Pancreas (tissue), 10 donors: ENCODE data around the gene GPM6B. TPM values are rescaled to one million over a fixed set of nuclear protein-coding genes. Genes with fewer than 3 reads are reported as not detected.

ENCODE experiments used
- ATAC-seq, 4 donors: fragments of 200-7000 bp; cut with Tn5 transposase; one replicate each; pipeline versions ENCODE4 v1.8.0 to v1.9.1; 2020; ENCODE audit warnings: mild to moderate bottlenecking in 4 of 4, moderate library complexity in 4 of 4
- DNase-seq, 6 donors: peaks; one replicate each; pipeline ENCODE4 v3.0.0-alpha.2; 2020
- FAIRE-seq: peaks from 2 replicates; lab custom pipeline; 2012; peaks lifted over from hg19 to GRCh38; lab: Jason Lieb, UNC
- H3K27ac ChIP-seq, 4 donors: fragments of 200-600 bp; sonication (generic); 1 replicate in 3 of 4; 2 replicates in 1 of 4; pipeline versions ENCODE4 v1.5.0 to v1.8.0; 2020
- H3K27me3 ChIP-seq, 4 donors: fragments of 200-600 bp; one replicate each; pipeline ENCODE4 v1.8.0; 2021
- H3K36me3 ChIP-seq, 3 donors: fragments of 200-600 bp; sonication (generic) in 1 of 3; one replicate each; pipeline versions ENCODE4 v1.5.0 to v1.8.0; 2020 to 2021
- H3K4me1 ChIP-seq, 3 donors: fragments of 200-600 bp; one replicate each; pipeline ENCODE4 v1.8.0; 2021
- H3K4me3 ChIP-seq, 4 donors: fragments of 200-600 bp; sonication (generic) in 2 of 4; one replicate each; pipeline versions ENCODE4 v1.5.0 to v1.8.0; 2020 to 2021
- H3K9me3 ChIP-seq, 4 donors: fragments of 200-600 bp; one replicate each; pipeline ENCODE4 v1.8.0; 2021
- WGBS, 2 donors: extraction: QIAGEN DNeasy Blood & Tissue Kit; methylation state at CpG; one replicate each; pipeline ENCODE4 v1.1.7; 2013; 5-methylcytosine and 5-hydroxymethylcytosine counted together
- intact Hi-C, 3 donors: fragments of 100-400 bp; cut with DNase I; formaldehyde crosslinking; loops; one replicate each; pipeline versions ENCODE4 v1.11.1 to v1.14.2; 2022
- polyA plus RNA-seq, 2 donors: library from polyadenylated mRNA; stranded (reverse); fragments of 200-250 nt; gene quantifications; one replicate each; pipeline ENCODE4 v1.2.3, GENCODE V29; 2013
- total RNA-seq, 6 donors: library from RNA; stranded (reverse); fragmentation: NEBNext Ultra II Directional in 4 of 6; extraction: Animal tissue kit (Norgen Biotek cat#: 25700) in 4 of 6; gene quantifications; one replicate each; pipeline versions ENCODE4 v1.2.1 to v1.2.4, GENCODE V29; 2021 to 2023
- TF ChIP-seq, protein P1 (sequence below), 4 donors: fragments of 200-600 bp; sonication (generic) in 3 of 4; IDR thresholded peaks; one replicate each; pipeline versions ENCODE4 v1.5.0 to v1.8.0; 2021; ENCODE audit warnings: antibody characterized with exemption in 4 of 4
- donor health status: healthy with polysubstance abuse.
- donor health status: DM: no; HTN: no; CAD: no; lungs with moderate emphysema.
- donor health status: DM: no; HTN: no; CAD: no.
- donor health status: control.
- donor health status: control.
- donor health status: Bipolar disorder and iron deficiency.
- donor health status: DM: yes; HTN: yes; CAD: no.
- donor health status: DM: no; HTN: no; CAD: no.
- donor health status: DM: no; HTN: no; CAD: no.
- donor health status: DM: yes; HTN: yes; CAD: no.

Gene GPM6B
- total and polyA plus RNA-seq, 8 donors = 0.47 to 3.0 (median 1.5) TPM

DNA sequence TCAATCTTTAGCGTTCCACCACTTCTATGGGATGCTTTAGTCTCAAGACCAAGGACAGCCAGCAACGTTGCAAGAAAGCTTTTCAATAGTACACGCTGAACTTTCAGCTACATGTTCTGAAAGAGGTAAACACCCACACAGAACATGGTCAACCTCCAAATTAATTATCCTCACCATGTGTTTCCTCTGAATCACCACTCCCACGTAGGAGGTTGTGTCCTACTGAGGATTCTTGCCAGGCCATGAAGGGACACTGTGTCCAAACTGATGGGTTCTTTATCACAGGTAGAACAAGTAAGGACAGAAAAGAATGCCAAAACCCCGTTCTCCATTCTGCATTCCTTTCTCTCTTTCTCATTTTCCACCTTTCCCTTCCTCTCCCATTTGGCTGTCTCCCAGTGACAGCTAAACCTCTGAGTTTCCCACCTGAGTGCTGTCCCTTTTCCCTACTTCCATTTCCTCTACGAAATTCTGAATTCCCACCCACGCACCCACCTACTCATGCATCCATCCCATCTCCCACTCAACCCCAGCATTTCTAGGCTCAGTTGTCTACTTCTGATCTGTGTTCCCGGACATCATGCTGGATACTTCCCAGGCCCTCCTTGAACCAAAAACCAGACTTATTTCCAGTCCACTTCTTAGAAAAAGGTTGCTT, 29.0 kb upstream of the GPM6B start:
- Histone ChIP-seq H3K4me1 (no peaks in the 10 kb centered on the region), H3K9me3 (no peaks in the 10 kb centered on the region), H3K27me3 (peaks cover 0 to 9% (median 0%) of the 10 kb centered on the region in 4 donors), H3K4me3 (no peak overlapping the region), H3K36me3 (no peaks in the 10 kb centered on the region), H3K27ac (no peak overlapping the region)
- 71 to 73% methylated on average over 8 of the region's 8 CpGs for WGBS, 2 donors
- no peak for FAIRE-seq
- no peak for DNase-seq
- intact Hi-C loops = no loop called here
- TF ChIP-seq, protein P1, sequence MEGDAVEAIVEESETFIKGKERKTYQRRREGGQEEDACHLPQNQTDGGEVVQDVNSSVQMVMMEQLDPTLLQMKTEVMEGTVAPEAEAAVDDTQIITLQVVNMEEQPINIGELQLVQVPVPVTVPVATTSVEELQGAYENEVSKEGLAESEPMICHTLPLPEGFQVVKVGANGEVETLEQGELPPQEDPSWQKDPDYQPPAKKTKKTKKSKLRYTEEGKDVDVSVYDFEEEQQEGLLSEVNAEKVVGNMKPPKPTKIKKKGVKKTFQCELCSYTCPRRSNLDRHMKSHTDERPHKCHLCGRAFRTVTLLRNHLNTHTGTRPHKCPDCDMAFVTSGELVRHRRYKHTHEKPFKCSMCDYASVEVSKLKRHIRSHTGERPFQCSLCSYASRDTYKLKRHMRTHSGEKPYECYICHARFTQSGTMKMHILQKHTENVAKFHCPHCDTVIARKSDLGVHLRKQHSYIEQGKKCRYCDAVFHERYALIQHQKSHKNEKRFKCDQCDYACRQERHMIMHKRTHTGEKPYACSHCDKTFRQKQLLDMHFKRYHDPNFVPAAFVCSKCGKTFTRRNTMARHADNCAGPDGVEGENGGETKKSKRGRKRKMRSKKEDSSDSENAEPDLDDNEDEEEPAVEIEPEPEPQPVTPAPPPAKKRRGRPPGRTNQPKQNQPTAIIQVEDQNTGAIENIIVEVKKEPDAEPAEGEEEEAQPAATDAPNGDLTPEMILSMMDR (IDR thresholded peaks at IDR 0.05) = no peak
- no peak for ATAC-seq

DNA sequence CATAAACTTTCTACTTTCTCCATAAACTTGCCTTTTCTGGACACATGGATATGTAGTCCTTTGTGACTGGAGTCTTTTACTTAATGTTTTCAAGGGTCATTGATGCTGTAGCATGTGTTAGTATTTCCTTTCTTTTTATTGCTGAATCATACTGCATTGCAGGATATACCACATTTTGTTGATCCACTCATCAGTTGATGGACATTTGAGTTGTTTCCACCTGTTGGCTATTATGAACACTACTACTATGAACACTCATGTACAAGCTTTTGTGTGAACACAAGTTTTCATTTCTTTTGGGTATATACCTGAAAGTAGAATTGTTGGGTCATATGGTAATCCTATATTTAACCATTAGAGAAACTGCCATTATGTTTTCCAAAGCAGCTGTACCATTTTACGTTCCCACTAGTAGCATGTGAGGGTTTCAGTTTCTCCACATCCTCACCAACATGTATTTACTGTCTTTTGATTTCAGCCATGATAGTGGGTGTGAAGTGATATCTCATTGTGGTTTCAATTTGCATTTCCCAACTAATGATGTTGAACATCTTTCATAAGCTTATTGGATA, 26.3 kb upstream of the GPM6B start:
- no peak overlapping the region for H3K4me3 ChIP-seq
- ATAC-seq = no peak
- no peak for FAIRE-seq
- TF ChIP-seq, protein P1 (IDR thresholded peaks at IDR 0.05) = no peak
- H3K4me1 ChIP-seq = no peaks in the 10 kb centered on the region
- no peaks in the 10 kb centered on the region for H3K36me3 ChIP-seq
- 76 to 86% methylated on average over 1 of the region's 1 CpG for WGBS, 2 donors
- peaks cover 0 to 9% (median 0%) of the 10 kb centered on the region in 4 donors for H3K27me3 ChIP-seq
- intact Hi-C loops = no loop called here
- no peaks in the 10 kb centered on the region for H3K9me3 ChIP-seq
- DNase-seq = no peak
- H3K27ac ChIP-seq = no peak overlapping the region

DNA sequence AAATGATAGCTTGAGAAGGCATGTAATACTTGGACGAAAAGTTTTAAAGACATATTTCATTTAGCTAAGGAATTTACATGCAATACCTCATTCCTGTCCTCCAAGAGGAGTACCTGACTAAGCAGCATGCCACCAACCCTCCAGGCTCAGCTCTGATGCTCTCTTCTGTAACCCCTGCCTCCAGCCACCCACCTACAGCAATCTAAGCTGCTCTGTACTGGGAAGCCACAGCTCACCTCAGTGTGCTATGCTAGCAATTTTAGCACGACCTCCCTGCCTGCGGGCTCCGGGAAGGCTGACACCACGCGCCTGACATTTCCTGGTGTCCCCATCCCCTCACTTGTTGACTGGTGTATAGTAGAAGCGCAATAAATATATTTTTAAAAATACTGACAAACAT, 23.2 kb upstream of the GPM6B start:
- Histone ChIP-seq H3K9me3 (no peaks in the 10 kb centered on the region), H3K27me3 (peaks cover 0 to 6% (median 0%) of the 10 kb centered on the region in 4 donors), H3K4me3 (no peak overlapping the region), H3K36me3 (no peaks in the 10 kb centered on the region), H3K27ac (no peak overlapping the region), H3K4me1 (no peaks in the 10 kb centered on the region)
- intact Hi-C loops = no loop called here
- 77 to 82% methylated on average over 7 of the region's 7 CpGs for WGBS, 2 donors
- TF ChIP-seq, protein P1 (IDR thresholded peaks at IDR 0.05) = no peak
- DNase-seq = no peak
- no peak for FAIRE-seq
- ATAC-seq = no peak

DNA sequence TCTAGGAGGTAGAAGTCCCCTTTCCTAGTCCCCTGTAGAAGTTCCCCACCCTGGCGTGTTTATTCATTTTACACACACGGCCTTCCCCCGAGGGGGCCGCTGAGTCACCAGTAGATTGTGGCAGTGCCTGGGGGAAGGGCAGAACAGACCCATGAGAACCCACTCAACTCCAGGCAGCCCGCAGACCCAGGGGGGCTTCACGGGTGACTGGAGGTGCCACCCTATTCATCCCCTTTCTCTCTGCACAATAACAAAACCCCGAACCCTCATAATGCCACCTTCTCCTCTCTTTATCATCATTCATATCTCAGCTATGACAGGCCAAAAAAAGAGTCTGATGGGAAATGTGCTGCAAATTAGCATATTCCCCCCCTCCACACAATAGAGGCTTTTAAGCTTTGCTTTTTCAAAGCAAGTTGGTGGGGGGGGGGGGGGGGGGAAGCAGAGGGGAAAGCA, 20.4 kb upstream of the GPM6B start:
- 24 to 50% methylated on average over 7 of the region's 7 CpGs for whole genome bisulfite sequencing, 2 donors
- no peak overlapping the region for H3K4me3 ChIP-seq
- intact Hi-C loops = no loop called here
- no peaks in the 10 kb centered on the region for H3K27me3 ChIP-seq
- H3K36me3 ChIP-seq = no peaks in the 10 kb centered on the region
- no peaks in the 10 kb centered on the region for H3K4me1 ChIP-seq
- DNase-seq = no peak
- no peak for FAIRE-seq
- no peaks in the 10 kb centered on the region for H3K9me3 ChIP-seq
- no peak for ATAC-seq
- TF ChIP-seq, protein P1 (IDR thresholded peaks at IDR 0.05) = no peak
- H3K27ac ChIP-seq = no peak overlapping the region

DNA sequence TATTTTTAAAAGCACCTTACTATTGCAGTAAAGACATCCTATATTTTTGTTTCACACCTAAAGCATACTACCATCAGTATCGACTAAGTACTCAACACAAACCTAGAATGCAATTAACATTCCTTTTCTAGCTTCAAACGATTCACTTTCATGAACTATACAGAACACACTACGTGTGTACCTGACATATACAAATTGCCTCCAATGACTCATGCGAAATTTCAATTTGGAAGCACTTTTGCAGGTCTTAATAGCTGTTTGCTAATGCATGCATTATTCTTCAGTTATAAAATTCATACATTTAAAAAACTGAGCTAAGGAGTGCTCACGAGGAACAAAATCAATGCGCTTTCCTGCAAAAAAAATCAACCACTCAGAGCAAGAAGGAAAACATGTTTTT, 19.7 kb upstream of the GPM6B start:
- TF ChIP-seq, protein P1 (IDR thresholded peaks at IDR 0.05) = no peak
- FAIRE-seq = no peak
- no peak for DNase-seq

More for the DNA sequence above, 19.7 kb upstream of the GPM6B start:
- intact Hi-C loops = no loop called here
- no peaks in the 10 kb centered on the region for H3K36me3 ChIP-seq
- H3K4me3 ChIP-seq = no peak overlapping the region
- H3K4me1 ChIP-seq = no peaks in the 10 kb centered on the region
- 41 to 45% methylated on average over 6 of the region's 6 CpGs for WGBS, 2 donors
- ATAC-seq = no peak
- H3K27ac ChIP-seq = no peak overlapping the region
- no peaks in the 10 kb centered on the region for H3K27me3 ChIP-seq
- H3K9me3 ChIP-seq = no peaks in the 10 kb centered on the region
